GM12872 (cell line): ENCODE measurements around the gene STK17A.

Experiments
- TF ChIP-seq, protein P1 (sequence below): IDR thresholded peaks from 3 replicates; pipeline ENCODE4 v1.5.1; 2011; ENCODE audit warnings: low read depth, mild to moderate bottlenecking, low read length, moderate library complexity; ENCODE audit not compliant: insufficient read depth

STK17A gene

DNA sequence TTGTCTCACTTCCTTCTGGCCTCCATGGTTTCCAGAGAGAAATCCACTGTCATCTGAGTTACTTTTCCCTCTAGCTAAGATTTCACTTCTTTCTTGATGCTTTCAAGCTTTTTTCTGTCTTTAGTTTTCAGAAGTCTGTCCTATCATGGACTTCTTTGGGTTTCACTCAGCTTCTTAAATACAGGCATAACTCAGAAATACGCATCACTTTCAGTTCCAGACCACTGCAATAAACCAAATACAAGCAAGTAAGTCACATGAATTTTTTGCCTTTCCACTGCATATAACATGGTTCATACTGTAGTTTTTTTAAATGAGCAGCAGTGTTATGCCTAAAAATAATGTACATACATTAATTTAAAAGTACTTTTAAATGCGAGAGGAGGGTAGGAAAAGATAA lies 48.7 kb downstream of the STK17A start:
- TF ChIP-seq, protein P1, sequence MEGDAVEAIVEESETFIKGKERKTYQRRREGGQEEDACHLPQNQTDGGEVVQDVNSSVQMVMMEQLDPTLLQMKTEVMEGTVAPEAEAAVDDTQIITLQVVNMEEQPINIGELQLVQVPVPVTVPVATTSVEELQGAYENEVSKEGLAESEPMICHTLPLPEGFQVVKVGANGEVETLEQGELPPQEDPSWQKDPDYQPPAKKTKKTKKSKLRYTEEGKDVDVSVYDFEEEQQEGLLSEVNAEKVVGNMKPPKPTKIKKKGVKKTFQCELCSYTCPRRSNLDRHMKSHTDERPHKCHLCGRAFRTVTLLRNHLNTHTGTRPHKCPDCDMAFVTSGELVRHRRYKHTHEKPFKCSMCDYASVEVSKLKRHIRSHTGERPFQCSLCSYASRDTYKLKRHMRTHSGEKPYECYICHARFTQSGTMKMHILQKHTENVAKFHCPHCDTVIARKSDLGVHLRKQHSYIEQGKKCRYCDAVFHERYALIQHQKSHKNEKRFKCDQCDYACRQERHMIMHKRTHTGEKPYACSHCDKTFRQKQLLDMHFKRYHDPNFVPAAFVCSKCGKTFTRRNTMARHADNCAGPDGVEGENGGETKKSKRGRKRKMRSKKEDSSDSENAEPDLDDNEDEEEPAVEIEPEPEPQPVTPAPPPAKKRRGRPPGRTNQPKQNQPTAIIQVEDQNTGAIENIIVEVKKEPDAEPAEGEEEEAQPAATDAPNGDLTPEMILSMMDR: no peak

- TF ChIP-seq, protein P1: no peak
Observed at GRCh38 chr7:43632746-43633145, 49.8 kb downstream of the STK17A start.

- TF ChIP-seq, protein P1: no peak
Observed at GRCh38 chr7:43634384-43634783, 51.5 kb downstream of the STK17A start.

- TF ChIP-seq, protein P1: no peak
Observed at GRCh38 chr7:43636093-43636492, 53.2 kb downstream of the STK17A start.

DNA sequence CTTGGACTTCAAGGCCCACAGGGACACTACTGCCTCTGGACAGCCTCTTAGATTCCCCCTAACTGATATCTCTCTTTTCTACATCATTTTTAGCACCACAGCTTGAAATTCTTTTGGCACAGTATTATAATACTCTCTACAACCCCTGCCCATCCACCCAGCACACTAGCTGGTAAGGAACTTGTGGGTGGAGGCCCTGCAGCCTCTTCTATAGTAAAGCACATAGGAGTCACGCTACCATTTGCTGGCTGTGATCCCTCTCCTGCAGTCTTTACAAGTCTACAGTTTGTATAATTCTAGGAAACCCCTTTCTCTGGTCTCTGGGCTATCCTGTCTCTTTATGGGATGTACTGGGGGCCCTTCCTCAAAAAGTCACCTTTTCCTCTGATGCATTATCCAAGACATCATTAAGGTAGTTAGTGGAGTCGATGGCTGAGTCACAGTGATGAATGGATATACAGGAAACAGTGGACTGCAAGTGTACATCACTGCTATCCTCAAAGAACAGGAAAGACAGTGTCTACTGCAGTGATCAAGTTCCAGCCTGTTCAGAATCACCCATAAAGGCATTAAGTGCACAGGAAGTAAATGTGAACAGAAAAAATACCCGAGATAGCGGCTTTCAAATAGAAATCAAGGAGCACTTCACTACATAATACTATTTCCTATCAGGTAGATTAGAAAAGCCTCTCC lies 54.4 kb downstream of the STK17A start:
- TF ChIP-seq, protein P1: no peak

- TF ChIP-seq, protein P1: no peak
Observed at GRCh38 chr7:43639858-43640491, 57.1 kb downstream of the STK17A start.

DNA sequence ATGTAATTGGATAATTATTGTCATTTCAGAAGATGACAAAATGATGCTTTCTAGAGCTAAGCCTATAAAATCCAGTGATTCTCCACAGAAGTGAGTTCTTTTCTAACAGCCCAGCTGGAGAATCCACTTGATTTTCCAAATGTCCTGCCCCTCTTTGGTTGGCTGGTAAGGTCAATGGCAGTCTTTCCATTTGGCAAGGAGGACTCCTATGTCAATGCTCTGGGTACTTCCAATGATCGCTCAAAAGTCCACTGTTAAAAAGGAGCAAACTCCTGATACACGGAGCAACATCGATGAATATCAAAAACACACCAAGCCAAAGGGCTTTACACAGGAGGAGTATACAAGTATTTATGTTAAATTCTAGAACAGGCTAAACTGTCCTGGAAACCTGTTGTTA lies 57.8 kb downstream of the STK17A start:
- TF ChIP-seq, protein P1: no peak
